SK-N-MC (cell line): ENCODE measurements around the gene DBF4.
"Not testable (repeated sequence)": the region's sequence is repeated elsewhere in the genome, so short reads cannot be mapped to it uniquely, and the experiment has no call there.

Experiments
- EZH2 ChIP-seq: fragments of 200-600 bp; sonication (generic); IDR thresholded peaks from one replicate; pipeline ENCODE4 v1.6.1; 2017; ENCODE audit warnings: antibody characterized with exemption
- POLR2AphosphoS5 ChIP-seq: IDR thresholded peaks from 2 replicates; pipeline ENCODE4 v1.6.1; 2012; ENCODE audit warnings: mild to moderate bottlenecking, low read depth, low read length, borderline replicate concordance

DNA sequence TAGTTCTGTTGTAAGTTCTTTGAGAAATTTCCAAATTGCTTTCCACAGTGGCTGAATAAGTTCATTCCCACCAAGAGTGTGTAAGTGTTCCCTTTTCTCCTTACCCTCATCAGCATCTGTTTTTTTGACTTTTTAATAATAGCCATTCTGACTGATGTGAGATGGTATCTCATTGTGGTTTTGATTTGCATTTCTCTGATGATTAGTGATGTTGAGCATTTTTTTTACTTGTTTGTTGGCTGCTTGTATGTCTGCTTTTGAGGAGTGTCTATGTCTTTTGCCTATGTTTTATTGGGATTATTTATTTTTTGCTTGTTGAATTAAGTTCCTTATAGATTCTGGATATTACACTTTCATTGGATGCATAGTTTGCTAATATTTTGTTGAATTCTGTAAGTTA, 69.6 kb downstream of the DBF4 start:
- not testable (repeated sequence) for TF ChIP-seq POLR2AphosphoS5, EZH2
